GM19395 (cell line): Measurements from ENCODE around the gene NGDN.
"Not testable (repeated sequence)": the region's sequence is repeated elsewhere in the genome, so short reads cannot be mapped to it uniquely, and the experiment has no call there.

ENCODE experiments used
- ATAC-seq: cut with Tn5 transposase; IDR thresholded peaks from one replicate; pipeline ENCODE4 v1.9.1; 2021; ENCODE audit warnings: mild to moderate bottlenecking, moderate library complexity; ENCODE audit not compliant: unreplicated experiment

Gene NGDN

DNA sequence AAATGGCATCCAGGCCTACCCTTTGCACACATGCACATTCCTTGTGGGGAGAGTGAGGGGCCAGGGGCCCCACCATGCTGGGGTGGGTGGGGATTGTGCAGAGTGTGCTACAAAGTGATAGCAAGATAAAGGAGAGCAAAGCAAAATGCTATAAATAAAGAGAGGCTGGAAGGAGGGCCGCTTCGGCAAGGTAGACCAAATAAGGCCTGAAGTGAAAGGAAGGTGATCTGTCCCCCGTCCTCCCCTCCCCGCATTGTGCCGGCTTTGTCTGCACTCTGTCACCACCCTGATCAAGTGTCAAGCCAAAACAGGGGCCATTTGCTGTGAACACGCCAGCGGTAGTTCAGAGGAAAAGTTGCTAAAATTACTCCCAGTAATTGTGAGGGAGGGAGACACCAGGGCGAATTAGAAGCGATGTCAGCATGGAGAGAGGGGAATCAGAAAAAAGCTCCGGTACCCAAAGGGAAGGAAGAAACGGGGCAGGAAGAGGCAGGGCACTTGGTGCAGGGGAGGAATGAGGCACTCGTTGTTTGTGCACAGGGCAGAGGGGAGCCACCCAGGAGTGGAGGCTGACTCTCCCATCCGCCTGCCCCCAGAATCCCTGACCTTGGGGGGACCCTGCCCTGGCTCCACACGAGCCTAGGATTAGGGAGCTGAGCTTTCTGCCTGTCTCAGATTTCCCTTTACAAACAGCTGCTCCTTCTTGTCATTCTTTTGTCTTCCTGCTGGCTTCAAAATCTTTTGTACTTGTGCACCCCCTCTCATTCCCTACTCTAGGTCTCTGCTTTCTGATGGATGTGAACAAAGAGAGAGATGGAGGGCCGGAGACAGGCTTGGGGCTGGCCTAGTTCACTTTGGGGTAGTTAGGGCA is 31.2 kb upstream of the NGDN start:
- no peak for ATAC-seq

DNA sequence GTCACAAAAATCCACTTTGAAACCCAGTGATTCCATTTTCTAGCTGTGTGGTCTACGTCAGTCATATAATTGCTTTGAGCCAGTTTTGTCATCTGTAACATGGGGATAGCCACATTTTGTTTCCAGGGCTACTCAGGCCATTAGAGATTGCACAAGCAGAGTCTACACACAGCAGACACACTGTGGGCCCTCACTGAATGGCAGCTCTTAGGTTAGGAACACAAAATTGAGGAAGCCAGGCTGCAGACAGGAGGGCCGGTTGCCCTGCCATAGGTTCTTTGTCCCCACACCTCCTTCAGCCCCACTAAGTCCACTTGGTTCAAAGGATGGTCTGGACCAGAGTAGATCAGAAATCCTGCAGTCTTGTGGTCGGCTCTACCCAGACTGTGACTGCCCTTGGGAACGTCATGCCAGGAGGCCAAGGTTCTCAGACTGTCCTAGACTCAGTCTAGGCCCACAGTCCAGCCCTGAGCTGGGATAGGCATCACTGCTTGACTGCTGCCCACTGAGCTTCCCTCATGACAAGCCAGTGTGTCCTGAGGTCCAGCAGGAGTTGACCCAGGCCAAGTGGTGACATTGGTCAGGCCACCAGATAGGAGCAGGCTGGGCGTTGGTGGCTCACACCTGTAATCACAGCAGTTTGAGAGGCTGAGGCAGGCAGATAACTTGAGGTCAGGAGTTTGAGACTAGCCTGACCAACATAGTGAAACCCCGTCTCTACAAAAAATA is 30.2 kb upstream of the NGDN start:
- ATAC-seq, result no peak

- no peak for ATAC-seq
Observed at GRCh38 chr14:23441076-23441475, 28.4 kb upstream of the NGDN start.

GRCh38 chr14:23442721-23443356 is 26.7 kb upstream of the NGDN start:
- ATAC-seq, result no peak

DNA sequence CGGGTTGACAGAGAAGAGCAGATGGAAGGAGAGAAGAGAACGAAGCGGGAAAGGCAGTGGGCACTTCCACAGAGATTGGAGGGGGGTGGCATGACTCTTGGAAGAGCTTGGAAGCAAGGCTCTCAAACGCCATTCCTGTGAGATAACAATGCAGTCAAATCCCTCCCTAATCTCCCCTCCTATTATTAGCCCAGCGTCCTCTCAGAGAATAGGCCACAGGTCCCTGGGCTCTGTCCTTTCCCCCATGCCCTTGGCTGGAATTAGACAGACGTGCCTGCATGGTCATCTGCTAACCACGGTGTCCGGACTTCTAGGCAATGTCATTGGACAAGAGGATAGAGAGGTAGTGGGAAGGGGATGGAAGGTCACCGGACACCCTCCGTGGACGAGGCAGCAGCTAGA is 26.1 kb upstream of the NGDN start:
- no peak for ATAC-seq

DNA sequence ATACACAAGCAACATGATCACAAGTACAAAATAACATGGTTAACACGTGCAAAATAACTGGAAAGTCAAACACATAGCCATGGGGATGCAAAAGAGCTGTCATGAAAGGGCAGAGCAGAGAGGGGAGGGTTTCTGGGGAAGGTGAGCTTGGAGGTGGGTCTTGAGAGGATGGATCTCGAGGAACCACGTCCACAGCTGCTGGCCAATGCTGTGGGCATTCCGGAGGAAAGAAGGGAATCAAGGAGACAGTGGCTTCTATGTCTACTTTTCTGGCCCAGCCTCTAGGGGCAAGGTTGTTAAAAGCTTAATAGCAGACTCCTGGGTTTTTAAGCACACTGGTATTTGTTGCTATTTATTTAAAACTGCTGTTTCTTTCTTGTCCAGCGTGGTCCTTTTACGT is 25.6 kb upstream of the NGDN start:
- no peak for ATAC-seq

GRCh38 chr14:23444314-23444713 is 25.2 kb upstream of the NGDN start:
- no peak for ATAC-seq

- ATAC-seq, result no peak
Observed at GRCh38 chr14:23445773-23446172, 23.7 kb upstream of the NGDN start.

- ATAC-seq, result no peak
Observed at GRCh38 chr14:23446291-23446851, 23.1 kb upstream of the NGDN start.

- ATAC-seq, result no peak
Observed at GRCh38 chr14:23447361-23448350, 21.8 kb upstream of the NGDN start.

GRCh38 chr14:23449314-23449713 is 20.2 kb upstream of the NGDN start:
- no peak for ATAC-seq

DNA sequence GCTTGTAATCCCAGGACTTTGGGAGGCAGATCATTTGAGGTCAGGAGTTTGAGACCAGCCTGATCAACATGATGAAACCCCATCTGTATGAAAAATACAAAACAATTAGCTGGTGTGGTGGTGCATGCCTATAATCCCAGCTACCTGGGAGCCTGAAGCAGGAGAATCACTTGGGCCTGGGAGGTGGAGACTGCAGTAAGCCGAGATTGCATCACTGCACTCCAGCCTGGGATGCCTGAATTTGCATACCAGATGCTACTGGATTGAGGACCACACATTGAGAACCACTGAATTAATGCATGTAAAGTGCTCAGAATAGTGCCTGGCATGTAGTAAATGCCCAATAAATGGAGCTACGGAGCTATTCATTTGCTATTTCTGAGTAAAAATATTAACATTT is 19.1 kb upstream of the NGDN start:
- no peak for ATAC-seq

DNA sequence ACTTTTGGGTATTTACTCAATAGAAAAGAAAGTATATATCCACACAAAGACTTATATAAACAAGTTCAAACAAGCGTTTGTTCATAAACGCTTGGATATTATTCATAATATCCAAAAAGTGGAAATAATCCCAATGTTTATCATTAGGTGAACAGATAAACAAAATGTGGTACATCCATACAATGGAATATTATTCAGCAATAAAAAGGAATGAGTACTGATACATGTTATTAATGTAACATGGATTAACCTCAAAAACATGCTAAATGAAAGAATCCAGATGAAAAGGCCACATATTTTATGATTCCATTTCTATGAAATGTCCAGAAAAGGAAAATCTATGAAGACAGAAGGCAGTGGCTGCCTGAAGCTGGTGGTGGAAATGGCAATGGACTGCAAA is 17.3 kb upstream of the NGDN start:
- no peak for ATAC-seq

DNA sequence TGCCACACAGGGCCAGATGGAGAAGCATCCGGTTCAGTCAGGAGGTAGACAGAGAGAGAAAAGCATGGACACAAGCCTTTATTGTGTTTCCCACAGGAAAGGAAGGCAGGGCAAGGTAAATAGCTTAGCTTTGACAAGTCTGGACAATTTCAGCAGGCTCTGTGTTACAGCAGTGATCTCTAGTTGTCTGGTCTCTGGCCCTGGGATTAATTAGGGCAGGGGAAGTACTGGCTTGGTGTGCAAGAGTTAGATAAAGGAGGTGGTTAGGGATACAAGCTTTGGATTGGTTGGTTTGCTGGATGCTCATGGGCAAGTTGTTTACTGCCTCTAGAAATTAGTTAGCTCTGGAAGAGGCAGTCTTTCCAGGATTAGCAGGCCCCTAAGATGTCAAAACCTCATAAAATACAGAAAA is 15.1 kb upstream of the NGDN start:
- ATAC-seq, result no peak

DNA sequence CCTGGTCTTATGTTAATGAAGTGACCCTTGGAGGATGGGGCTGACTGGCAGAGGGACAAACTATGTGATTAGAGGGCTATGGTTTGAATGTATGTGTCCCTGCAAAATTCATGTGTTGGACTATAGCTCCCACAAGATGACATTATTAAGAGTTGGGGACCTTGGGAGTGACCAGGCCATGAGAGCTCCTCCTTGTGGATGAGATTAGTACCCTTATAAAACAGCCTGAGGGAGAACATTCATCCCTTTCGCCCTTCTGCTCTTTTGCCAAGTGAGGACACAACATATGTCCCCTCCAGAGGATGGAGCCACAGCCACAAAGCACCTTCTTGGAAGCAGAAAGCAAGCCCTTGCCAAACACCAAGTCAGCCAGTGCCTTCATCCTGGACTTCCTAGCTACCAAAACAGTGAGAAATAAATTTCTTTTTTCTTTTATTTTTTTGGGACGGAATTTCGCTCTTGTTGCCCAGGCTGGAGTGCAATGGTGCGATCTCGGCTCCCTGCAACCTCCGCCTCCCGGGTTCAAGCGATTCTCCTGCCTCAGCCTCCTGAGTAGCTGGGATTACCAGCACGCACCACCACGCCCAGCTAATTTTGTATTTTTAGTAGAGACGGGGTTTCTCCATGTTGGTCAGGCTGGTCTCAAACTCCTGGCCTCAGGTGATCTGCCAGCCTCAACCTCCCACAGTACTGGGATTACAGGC is 12.5 kb upstream of the NGDN start:
- not testable (repeated sequence) for ATAC-seq

DNA sequence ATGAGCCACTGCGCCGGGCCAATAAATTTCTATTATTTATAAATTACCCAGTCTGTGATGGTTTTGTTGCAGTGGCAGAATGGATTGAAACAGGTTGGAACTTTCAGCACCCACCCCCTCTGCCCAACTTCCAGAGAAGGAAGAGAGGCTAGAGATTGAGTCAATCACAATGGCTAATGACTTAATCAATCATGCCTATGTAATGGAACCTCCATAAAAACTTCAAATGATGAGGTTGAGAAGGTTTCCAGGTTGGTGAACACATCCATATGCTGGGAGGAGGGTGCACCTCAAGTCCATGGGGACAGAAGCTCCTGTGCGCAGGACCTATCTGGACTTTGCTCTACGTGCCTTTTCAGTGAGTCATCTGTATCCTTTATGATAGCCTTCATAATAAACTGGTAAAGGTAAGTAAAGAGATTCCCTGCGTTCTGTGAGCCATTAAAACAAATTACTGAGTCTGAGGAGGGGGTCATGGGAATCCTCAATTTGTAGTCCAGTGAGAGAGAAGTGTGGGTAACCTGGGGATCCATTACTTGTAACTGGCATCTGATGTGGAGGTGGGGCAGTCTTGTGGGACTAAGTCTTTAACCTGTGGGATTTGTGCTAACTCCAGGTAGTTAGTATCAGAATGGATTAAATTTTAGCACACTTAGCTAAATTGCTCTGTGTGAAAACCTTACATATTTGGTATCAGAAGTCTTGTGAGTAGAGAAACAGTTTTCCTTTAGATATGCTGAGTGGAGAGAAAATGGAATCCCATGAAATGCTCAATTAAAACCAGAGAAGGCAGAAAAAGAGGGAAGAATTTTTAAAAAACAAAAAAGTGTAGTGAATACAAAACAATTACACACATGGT is 11.7 kb upstream of the NGDN start:
- no peak for ATAC-seq

DNA sequence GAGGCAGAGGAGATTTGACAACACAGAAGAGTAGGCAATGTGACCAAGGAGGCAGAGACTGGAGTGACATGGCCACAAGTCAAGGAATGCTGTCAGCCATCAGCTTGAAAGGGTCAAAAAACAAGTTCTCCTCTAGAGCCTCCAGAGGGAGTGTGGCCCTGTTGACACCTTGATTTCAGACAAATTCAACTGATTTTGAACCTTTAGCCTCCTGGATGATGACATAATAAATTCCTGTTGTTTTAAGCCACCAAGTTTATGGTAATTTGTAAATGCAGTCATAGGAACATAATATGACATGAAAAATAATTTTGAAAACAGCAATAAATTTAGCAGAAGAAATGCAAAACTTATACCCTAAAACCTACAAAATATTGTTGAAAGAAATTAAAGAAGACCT is 8.5 kb upstream of the NGDN start:
- no peak for ATAC-seq

- ATAC-seq, result no peak
Observed at GRCh38 chr14:23464700-23465099, 4.8 kb upstream of the NGDN start.

DNA sequence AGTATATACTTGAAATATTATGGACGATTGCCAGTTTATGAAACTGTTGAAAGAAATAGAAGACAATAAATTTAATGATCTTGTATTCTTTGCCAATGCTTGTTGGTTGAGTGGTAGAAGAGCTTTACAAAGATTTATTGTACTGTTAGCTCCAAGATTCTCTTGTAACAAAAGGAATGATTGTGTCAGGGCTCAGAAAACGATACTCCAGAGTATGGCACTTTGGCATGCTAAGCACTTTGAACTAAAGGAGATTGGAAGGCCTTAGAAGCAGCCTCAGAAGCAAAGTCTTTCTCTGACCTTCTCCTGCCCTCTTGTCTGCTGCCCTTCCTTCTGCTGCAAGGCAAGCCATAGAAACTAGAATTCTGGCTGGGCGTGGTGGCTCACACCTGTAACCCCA is 4.2 kb upstream of the NGDN start:
- ATAC-seq, result no peak
